CD4-positive, alpha-beta T cell (primary cell): ENCODE measurements around the gene GK. TPM values are rescaled to one million over a fixed set of nuclear protein-coding genes. Genes with fewer than 3 reads are reported as not detected.
"Not testable (repeated sequence)": the region's sequence is repeated elsewhere in the genome, so short reads cannot be mapped to it uniquely, and the experiment has no call there.

Experiments
- ATAC-seq: fragments of 200-7000 bp; cut with Tn5 transposase; one replicate; pipeline ENCODE4 v1.10.0; 2022; ENCODE audit warnings: mild to moderate bottlenecking; ENCODE audit not compliant: poor library complexity
- CTCF ChIA-PET: fragments of 350-600 bp; sonication (Branson Sonifier 250); formaldehyde crosslinking; loops from one replicate; lab custom pipeline; 2021; ENCODE audit warnings: antibody characterized with exemption, inconsistent platforms; lab: Charles Lee
- POLR2A ChIA-PET: fragments of 350-600 bp; sonication (Branson Sonifier 250); formaldehyde crosslinking; loops from one replicate; lab custom pipeline; 2021; ENCODE audit warnings: antibody characterized with exemption, inconsistent platforms; lab: Charles Lee
- DNase-seq, 14 experiments: peaks; one replicate each; pipeline ENCODE4 v3.0.0-alpha.2; 2013 to 2020; ENCODE audit warnings: mixed read lengths in 2 of 14
- H3K27ac ChIP-seq, 2 donors: one replicate each; pipeline versions ENCODE4 v1.5.1 to v1.7.0; 2013; ENCODE audit warnings: low read length in 2 of 2, low read depth in 1 of 2, mild to moderate bottlenecking in 1 of 2
- H3K27me3 ChIP-seq, 2 experiments: 1 replicate in 1 of 2; 2 replicates in 1 of 2; pipeline versions ENCODE4 v1.6.1 to v1.7.0; 2013; ENCODE audit warnings: low read length in 2 of 2, control low read depth in 1 of 2, mild to moderate bottlenecking in 1 of 2, moderate library complexity in 1 of 2; ENCODE audit not compliant: insufficient read depth in 2 of 2, control insufficient read depth in 1 of 2
- H3K36me3 ChIP-seq: one replicate; pipeline ENCODE4 v1.6.1; 2013; ENCODE audit warnings: low read length, control low read depth; ENCODE audit not compliant: insufficient read depth
- H3K4me1 ChIP-seq: one replicate; pipeline ENCODE4 v1.6.1; 2013; ENCODE audit warnings: low read length, control low read depth; ENCODE audit not compliant: insufficient read depth
- H3K4me3 ChIP-seq: one replicate; pipeline ENCODE4 v1.5.1; 2013; ENCODE audit warnings: mild to moderate bottlenecking, low read length, moderate library complexity
- H3K9me3 ChIP-seq, 2 experiments: 1 replicate in 1 of 2; 2 replicates in 1 of 2; pipeline versions ENCODE4 v1.6.1 to v1.7.0; 2013; ENCODE audit warnings: low read length in 2 of 2, mild to moderate bottlenecking in 2 of 2, control low read depth in 1 of 2, moderate library complexity in 1 of 2; ENCODE audit not compliant: control insufficient read depth in 1 of 2, insufficient read depth in 1 of 2
- H3K27ac Mint-ChIP-seq: one replicate; pipeline ENCODE4 v1.8.0; 2020; ENCODE audit warnings: mixed read lengths
- H3K27me3 Mint-ChIP-seq: one replicate; pipeline ENCODE4 v1.8.0; 2021; ENCODE audit warnings: mixed read lengths
- H3K36me3 Mint-ChIP-seq: one replicate; pipeline ENCODE4 v1.8.0; 2021; ENCODE audit warnings: low read depth, mixed read lengths
- H3K4me1 Mint-ChIP-seq: one replicate; pipeline ENCODE4 v1.8.0; 2021; ENCODE audit warnings: low read depth, mixed read lengths
- H3K4me3 Mint-ChIP-seq: one replicate; pipeline ENCODE4 v1.8.0; 2020; ENCODE audit warnings: mild to moderate bottlenecking, mixed read lengths
- H3K9me3 Mint-ChIP-seq: one replicate; pipeline ENCODE4 v1.8.0; 2020; ENCODE audit warnings: mixed read lengths
- CTCF ChIP-seq: fragments of 200-600 bp; IDR thresholded peaks from one replicate; pipeline ENCODE4 v1.8.0; 2022; ENCODE audit warnings: antibody characterized with exemption, mild to moderate bottlenecking
- intact Hi-C, 2 experiments: fragments of 100-400 bp; cut with DNase I in 1 of 2; cut with micrococcal nuclease in 1 of 2; formaldehyde crosslinking; loops; one replicate each; pipeline versions ENCODE4 v1.15.1 to v1.9.0; 2023 to 2025; cut with DNase I, micrococcal nuclease
- total RNA-seq, 174 experiments: library from RNA in 2 of 174; stranded (reverse) in 2 of 174; gene quantifications; one replicate each; pipeline ENCODE4 v1.2.3 and lab custom pipeline; 2021 to 2026

Gene GK
- total RNA-seq, 2 experiments from 2014 or later, result 1.4 to 1.9 TPM

GRCh38 chrX:30652527-30653414 is 452 bp upstream of the GK start:
- no peaks in the 10 kb centered on the region for H3K27me3 Mint-ChIP-seq
- ChIA-PET POLR2A (no interaction called here), CTCF (no interaction called here)
- no peaks in the 10 kb centered on the region for H3K36me3 ChIP-seq
- H3K4me1 Mint-ChIP-seq, result peaks cover 45% of the 10 kb centered on the region
- peaks cover 20% of the 10 kb centered on the region for H3K4me1 ChIP-seq
- peak overlapping the region; percentile 89 for H3K4me3 ChIP-seq
- intact Hi-C loops, result loop anchor here in 1 of 2 experiments (1.0 to 10.0 kb wide), 2 partner anchors 75 to 232 kb away; partner anchors contain the start of genes TAB3 and TASL
- H3K4me3 Mint-ChIP-seq, result peak overlapping the region; percentile 96
- peak; percentile 84 for ATAC-seq
- DNase-seq, result peak; percentile 72 to 93 (median 86)
- no peaks in the 10 kb centered on the region for H3K27me3 ChIP-seq
- no peaks in the 10 kb centered on the region for H3K9me3 Mint-ChIP-seq
- peak overlapping the region; percentile 96 for H3K27ac Mint-ChIP-seq
- H3K36me3 Mint-ChIP-seq, result peaks cover 6% of the 10 kb centered on the region
- no peak for TF ChIP-seq CTCF
- H3K27ac ChIP-seq, result peak overlapping the region; percentile 56 to 69
- H3K9me3 ChIP-seq, result no peaks in the 10 kb centered on the region

DNA sequence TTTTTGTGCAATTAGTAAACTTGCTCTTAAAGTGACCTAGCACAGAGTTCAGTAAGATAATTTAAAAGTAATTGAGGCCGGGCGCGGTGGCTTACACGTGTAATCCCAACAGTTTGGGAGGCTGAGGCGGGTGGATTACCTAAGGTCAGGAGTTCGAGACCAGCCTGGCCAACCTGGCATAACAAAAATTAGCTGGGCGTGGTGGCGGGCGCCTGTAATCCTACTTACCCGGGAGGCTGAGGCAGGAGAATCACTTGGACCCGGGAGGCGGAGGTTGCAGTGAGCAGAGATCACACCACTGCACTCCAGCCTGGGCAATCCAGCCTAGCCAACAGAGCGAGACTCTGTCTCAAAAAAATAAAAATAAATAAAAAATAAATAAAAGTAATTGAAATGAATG is 1.2 kb downstream of the GK start:
- POLR2A ChIA-PET, H3K36me3 ChIP-seq, H3K27me3 Mint-ChIP-seq, H3K27ac ChIP-seq, ATAC-seq, DNase-seq, CTCF ChIA-PET, H3K9me3 Mint-ChIP-seq, H3K9me3 ChIP-seq, H3K27me3 ChIP-seq, H3K36me3 Mint-ChIP-seq: not testable (repeated sequence)
- Mint-ChIP-seq H3K27ac (peak overlapping the region; percentile 96), H3K4me1 (peaks cover 48% of the 10 kb centered on the region), H3K4me3 (peak overlapping the region; percentile 96)
- Histone ChIP-seq H3K4me3 (peak overlapping the region; percentile 78), H3K4me1 (peaks cover 20% of the 10 kb centered on the region)
- intact Hi-C loops, result loop anchor here in 1 of 2 experiments (10.0 kb wide), 1 partner anchor 230 kb away; the partner anchor contains the start of gene TAB3

DNA sequence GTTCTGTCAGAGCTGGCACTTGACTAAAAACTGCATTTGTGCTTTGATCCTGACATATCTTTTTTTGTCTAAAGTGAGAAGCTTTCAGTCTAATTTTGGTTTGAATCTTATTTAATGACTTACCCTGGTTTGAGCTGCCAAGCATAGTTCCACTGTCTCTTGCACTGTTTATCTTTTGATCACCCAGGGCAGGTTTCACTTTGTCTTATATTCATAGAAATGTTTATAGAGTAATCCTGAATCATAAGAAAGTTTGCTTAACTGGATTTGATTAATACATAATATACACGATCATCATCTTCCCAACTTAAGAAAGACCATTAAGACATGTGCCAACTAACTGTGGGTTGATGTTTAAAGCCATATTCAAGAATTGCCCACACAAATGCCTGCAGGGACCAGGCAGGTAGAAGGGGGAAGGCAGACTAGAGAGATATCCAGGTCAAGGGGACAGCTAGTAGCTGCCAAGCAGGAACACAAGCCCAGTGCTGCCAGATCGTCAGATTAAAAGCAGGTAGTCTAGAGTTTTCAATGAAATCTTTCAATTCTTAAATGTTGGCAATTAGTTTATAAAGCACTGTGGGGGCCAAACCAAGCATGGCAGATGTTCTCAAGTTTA is 1.9 kb downstream of the GK start:
- Histone ChIP-seq H3K4me1 (peaks cover 19% of the 10 kb centered on the region), H3K27ac (no peak overlapping the region), H3K27me3 (no peaks in the 10 kb centered on the region), H3K4me3 (no peak overlapping the region), H3K36me3 (no peaks in the 10 kb centered on the region), H3K9me3 (no peaks in the 10 kb centered on the region)
- POLR2A ChIA-PET, result no interaction called here
- ATAC-seq (no peak), DNase-seq (no peak)
- peak overlapping the region; percentile 60 for H3K4me3 Mint-ChIP-seq
- TF ChIP-seq CTCF, result no peak
- H3K36me3 Mint-ChIP-seq, result peaks cover 6% of the 10 kb centered on the region
- peak overlapping the region; percentile 64 for H3K27ac Mint-ChIP-seq
- CTCF ChIA-PET, result no interaction called here
- intact Hi-C loops, result loop anchor here (5.0 to 10.0 kb wide), 2 partner anchors 230 to 232 kb away; partner anchors contain the start of gene TAB3 (in 2 of the 2)
- peaks cover 43% of the 10 kb centered on the region for H3K4me1 Mint-ChIP-seq
- H3K27me3 Mint-ChIP-seq, result no peaks in the 10 kb centered on the region
- H3K9me3 Mint-ChIP-seq, result no peaks in the 10 kb centered on the region
